Motor neuron (in vitro differentiated cells): ENCODE results near the gene PCDHGA11. TPM values are rescaled to one million over a fixed set of nuclear protein-coding genes. Genes with fewer than 3 reads are reported as not detected.
"Not testable (repeated sequence)": the region's sequence is repeated elsewhere in the genome, so short reads cannot be mapped to it uniquely, and the experiment has no call there.

Experiments used
- ATAC-seq, 8 experiments: fragments of 200-7000 bp; cut with Tn5 transposase; replicated peaks in 6 of 8; 2 replicates each; pipeline ENCODE4 v1.8.0; 2021; ENCODE audit warnings: mild to moderate bottlenecking in 8 of 8, moderate library complexity in 8 of 8
- H3K27ac ChIP-seq, 2 donors: fragments of 250-450 bp; sonication (Bioruptor Pico); 2 replicates each; pipeline ENCODE4 v1.9.0; 2021; ENCODE audit warnings: antibody characterized with exemption in 2 of 2, mild to moderate bottlenecking in 2 of 2, moderate library complexity in 1 of 2
- H3K4me1 ChIP-seq, 2 donors: fragments of 250-450 bp; sonication (Bioruptor Pico); replicated peaks in 1 of 2; 2 replicates each; pipeline ENCODE4 v1.6.1; 2021; ENCODE audit warnings: antibody characterized with exemption in 2 of 2, mild to moderate bottlenecking in 2 of 2, moderate library complexity in 1 of 2
- H3K4me3 ChIP-seq, 5 donors: fragments of 250-450 bp; sonication (Bioruptor Pico); 2 replicates each; pipeline ENCODE4 v1.9.0; 2021; ENCODE audit warnings: antibody characterized with exemption in 5 of 5, mild to moderate bottlenecking in 5 of 5, moderate library complexity in 4 of 5
- WGBS, 10 experiments: fragments of 450-650 bp; shearing (Covaris generic); methylation state at CpG; one replicate each; pipeline ENCODE4 v1.0.0; 2022; 5-methylcytosine and 5-hydroxymethylcytosine counted together
- in situ Hi-C, 9 experiments: fragments of 400-800 bp; cut with MboI; loops; one replicate each; pipeline ENCODE4 v1.15.0; 2021; ENCODE audit warnings: low sequenced_read_pairs in 9 of 9, low pct_unique_long_range_greater_than_20kb in 2 of 9; ENCODE audit not compliant: unreplicated experiment in 9 of 9
- total RNA-seq, 8 experiments: library from RNA; unstranded; fragments of 300-600 nt; gene quantifications; 2 replicates each; pipeline versions ENCODE4 v1.2.3 to v1.2.4, GENCODE V29; 2022

The PCDHGA11 gene
- 1 to 10 TPM; 1.3 to 8.8 (median 3.8) TPM for total RNA-seq

DNA sequence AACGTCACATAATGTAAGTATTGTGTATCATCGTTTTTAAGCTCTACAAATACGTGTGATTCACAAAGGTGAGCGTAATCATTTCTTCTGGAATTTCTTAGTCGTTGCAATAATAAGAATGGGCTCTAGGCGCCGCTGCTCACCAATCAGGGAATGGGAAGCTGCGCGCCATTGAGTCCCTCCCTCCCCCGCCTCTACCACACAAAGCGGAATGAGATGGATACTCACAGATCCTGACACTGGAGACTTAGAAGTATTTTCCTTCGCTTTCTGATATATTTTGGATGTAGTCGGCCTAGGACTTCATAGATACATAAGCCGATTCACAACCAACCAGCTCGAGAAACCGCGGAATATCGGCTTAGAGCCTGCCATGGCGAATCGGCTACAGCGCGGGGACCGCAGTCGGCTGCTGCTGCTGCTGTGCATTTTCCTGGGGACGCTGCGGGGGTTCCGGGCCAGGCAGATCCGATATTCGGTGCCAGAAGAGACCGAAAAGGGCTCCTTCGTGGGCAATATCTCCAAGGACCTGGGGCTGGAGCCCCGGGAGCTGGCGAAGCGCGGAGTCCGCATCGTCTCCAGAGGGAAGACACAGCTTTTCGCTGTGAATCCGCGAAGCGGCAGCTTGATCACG, at the start of gene PCDHGA11:
TSS of gene PCDHGA11 (plus strand) at position 197 of the 634 bp plus-strand sequence. CDS start at position 374, 177 bp downstream.
- 0 to 95% (median 55%) methylated on average over 1 to 38 of the region's 42 CpGs for WGBS, 10 experiments
- ATAC-seq, result peak in 2 of 8 experiments; percentile 31 to 68

DNA sequence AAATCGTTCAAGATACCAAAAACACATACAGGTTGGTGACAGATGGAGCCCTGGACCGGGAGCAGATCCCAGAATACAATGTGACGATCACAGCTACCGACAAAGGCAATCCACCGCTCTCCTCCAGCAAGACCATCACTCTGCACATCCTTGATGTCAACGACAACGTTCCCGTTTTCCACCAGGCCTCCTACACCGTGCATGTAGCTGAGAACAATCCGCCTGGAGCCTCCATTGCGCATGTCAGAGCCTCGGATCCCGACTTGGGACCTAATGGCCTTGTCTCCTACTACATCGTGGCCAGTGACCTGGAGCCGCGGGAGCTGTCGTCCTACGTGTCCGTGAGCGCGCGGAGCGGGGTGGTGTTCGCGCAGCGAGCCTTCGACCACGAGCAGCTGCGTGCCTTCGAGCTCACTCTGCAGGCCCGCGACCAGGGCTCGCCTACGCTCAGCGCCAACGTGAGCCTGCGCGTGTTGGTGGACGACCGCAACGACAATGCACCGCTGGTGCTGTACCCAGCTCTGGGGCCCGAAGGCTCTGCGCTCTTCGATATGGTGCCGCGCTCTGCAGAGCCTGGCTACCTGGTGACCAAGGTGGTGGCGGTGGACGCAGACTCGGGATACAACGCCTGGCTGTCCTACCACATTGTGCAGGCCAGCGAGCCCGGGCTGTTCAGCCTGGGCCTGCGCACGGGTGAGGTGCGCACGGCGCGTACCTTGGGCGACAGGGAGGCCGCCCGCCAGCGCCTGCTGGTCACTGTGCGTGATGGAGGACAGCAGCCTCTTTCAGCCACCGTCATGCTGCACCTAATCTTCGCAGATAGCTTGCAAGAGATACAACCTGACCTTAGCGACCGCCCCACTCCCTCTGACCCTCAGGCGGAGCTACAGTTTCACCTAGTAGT, 49.0 kb upstream of the PCDHGA11 start:
- WGBS, 10 experiments, result 27 to 100% (median 86%) methylated on average over 3 to 24 of the region's 69 CpGs; no CpG with 5 or more reads in 2 of the 10 experiments
- H3K4me3 ChIP-seq, result no peak overlapping the region
- ATAC-seq, result no peak
- no peaks in the 10 kb centered on the region for H3K4me1 ChIP-seq
- H3K27ac ChIP-seq, result no peak overlapping the region
- in situ Hi-C loops, result no loop called here

More for the DNA sequence above, at the start of gene PCDHGA11:
- no peak within 1 kb of the TSS for H3K4me3 ChIP-seq
- no peaks in the 10 kb centered on the region for H3K4me1 ChIP-seq
- in situ Hi-C loops, result loop anchor here in 5 of 9 experiments (25.0 kb wide), 2 partner anchors 116 to 141 kb away; no protein-coding TSS in a partner anchor
- H3K27ac ChIP-seq, result no peak within 1 kb of the TSS

DNA sequence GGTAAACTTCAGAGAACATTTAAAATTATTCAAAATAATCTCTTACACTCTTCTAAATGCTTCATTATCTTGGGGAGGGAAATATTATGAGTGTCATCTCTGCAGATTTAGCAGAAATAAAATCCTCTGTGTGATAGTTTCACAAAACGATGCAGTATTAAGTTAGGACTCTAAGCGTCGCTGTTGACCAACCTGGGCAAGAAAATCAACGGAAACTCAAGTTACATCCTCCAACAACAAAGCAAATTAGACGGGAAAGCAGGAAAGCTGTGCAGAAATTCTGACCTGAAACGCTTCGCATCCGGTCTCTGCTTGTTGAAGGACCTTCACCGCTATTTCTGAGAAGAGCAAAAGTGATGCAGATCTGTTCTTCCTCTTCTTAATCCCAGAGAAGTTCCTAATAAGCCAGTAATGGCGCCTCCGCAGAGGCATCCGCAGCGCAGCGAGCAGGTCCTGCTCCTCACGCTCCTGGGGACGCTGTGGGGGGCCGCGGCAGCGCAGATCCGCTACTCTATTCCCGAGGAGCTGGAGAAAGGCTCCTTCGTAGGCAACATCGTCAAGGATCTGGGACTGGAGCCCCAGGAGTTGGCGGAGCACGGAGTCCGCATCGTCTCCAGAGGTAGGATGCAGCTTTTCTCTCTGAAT, 47.1 kb upstream of the PCDHGA11 start, which contains the start of gene PCDHGA6:
TSS of gene PCDHGA6 (plus strand) at position 219 of the 645 bp plus-strand sequence. CDS start at position 412, 193 bp downstream.
- Histone ChIP-seq H3K4me1 (no peaks in the 10 kb centered on the region), H3K27ac (no peak within 1 kb of the TSS), H3K4me3 (no peak within 1 kb of the TSS)
- in situ Hi-C loops, result no loop called here
- WGBS, 10 experiments, result 0 to 97% (median 86%) methylated on average over 1 to 25 of the region's 27 CpGs; no CpG with 5 or more reads in 1 of the 10 experiments
- ATAC-seq, result peak in 1 of 8 experiments; percentile 46

DNA sequence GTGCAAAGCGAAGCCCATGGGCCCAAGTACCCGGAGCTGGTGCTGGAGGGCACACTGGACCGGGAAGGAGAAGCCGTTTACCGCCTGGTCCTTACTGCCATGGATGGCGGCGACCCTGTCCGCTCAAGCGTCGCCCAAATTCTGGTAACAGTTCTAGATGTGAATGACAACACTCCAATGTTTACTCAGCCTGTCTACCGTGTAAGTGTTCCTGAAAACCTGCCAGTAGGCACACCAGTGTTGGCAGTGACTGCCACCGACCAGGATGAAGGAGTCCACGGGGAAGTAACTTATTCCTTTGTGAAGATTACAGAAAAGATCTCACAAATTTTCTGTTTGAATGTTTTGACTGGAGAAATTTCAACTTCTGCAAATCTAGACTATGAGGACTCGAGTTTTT, 46.2 kb upstream of the PCDHGA11 start:
- 0 to 95% (median 70%) methylated on average over 1 to 10 of the region's 14 CpGs; no CpG with 5 or more reads in 1 of the 10 experiments for WGBS, 10 experiments
- in situ Hi-C loops, result no loop called here
- H3K4me3 ChIP-seq, result no peak overlapping the region
- H3K4me1 ChIP-seq, result no peaks in the 10 kb centered on the region
- H3K27ac ChIP-seq, result no peak overlapping the region
- no peak for ATAC-seq

DNA sequence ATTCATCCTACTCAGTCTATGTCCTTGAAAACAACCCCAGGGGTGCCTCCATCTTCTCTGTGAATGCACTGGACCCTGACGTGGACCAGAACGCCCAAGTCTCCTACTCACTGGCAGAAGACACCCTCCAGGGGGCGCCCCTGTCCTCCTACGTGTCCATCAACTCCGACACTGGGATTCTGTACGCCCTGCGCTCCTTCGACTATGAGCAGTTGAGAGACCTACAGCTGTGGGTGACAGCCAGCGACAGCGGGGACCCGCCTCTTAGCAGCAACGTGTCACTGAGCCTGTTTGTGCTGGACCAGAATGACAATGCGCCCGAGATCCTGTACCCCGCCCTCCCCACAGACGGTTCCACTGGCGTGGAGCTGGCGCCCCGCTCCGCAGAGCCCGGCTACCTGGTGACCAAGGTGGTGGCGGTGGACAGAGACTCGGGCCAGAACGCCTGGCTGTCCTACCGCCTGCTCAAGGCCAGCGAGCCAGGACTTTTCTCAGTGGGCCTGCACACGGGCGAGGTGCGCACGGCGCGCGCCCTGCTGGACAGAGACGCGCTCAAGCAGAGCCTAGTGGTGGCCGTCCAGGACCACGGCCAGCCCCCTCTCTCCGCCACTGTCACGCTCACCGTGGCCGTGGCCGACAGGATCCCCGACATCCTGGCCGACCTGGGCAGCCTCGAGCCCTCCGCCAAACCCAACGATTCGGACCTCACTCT, 45.3 kb upstream of the PCDHGA11 start:
- ATAC-seq, result not testable (repeated sequence)

DNA sequence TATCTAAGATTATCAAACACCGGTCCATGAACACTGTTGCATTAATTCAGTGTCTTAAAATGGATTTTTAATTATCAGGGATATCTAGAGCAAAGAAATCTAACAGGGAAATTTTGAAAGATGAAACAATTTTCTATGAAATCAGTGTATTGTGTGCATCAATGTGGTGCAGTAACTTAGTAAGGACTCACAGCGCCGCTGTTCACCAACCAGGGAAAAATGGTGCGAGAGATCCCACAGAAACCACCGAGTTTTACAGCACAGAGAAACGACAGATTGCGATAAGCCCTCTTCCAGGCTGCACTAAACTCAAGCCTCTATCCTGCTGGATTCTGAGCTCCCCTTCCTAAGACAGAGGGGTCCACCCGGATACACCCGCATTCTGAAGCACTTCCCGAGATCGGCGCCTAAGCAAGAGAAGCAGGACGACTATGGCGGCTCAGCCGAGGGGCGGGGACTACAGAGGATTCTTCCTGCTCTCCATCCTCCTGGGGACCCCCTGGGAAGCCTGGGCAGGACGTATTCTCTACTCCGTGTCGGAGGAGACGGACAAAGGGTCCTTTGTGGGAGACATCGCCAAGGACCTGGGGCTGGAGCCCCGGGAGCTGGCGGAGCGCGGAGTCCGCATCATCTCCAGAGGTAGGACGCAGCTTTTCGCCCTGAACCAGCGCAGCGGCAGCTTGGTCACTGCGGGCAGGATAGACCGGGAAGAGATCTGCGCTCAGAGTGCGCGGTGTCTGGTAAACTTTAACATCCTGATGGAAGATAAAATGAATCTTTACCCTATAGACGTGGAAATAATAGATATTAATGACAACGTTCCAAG, 38.2 kb upstream of the PCDHGA11 start, which contains the start of gene PCDHGA7:
TSS of gene PCDHGA7 (plus strand) at position 274 of the 826 bp plus-strand sequence. CDS start at position 432, 158 bp downstream.
- no peaks in the 10 kb centered on the region for H3K4me1 ChIP-seq
- WGBS, 10 experiments, result 24 to 94% (median 72%) methylated on average over 1 to 17 of the region's 37 CpGs
- no peak within 1 kb of the TSS for H3K4me3 ChIP-seq
- in situ Hi-C loops, result no loop called here
- H3K27ac ChIP-seq, result no peak within 1 kb of the TSS
- peak in 2 of 8 experiments; percentile 47 to 64 for ATAC-seq

More for the DNA sequence above, 45.3 kb upstream of the PCDHGA11 start:
- in situ Hi-C loops, H3K4me1 ChIP-seq, H3K27ac ChIP-seq, H3K4me3 ChIP-seq: not testable (repeated sequence)
- WGBS, 10 experiments, result 0 to 91% (median 50%) methylated on average over 1 to 7 of the region's 48 CpGs; no CpG with 5 or more reads in 6 of the 10 experiments

- in situ Hi-C loops, result no loop called here
- Histone ChIP-seq H3K4me3 (no peak overlapping the region), H3K4me1 (no peaks in the 10 kb centered on the region), H3K27ac (no peak overlapping the region)
- ATAC-seq, result no peak
- 34 to 95% (median 80%) methylated on average over 1 to 16 of the region's 21 CpGs; no CpG with 5 or more reads in 3 of the 10 experiments for WGBS, 10 experiments
Observed at GRCh38 chr5:141383345-141383744, 37.5 kb upstream of the PCDHGA11 start.

GRCh38 chr5:141384471-141385267, 36.2 kb upstream of the PCDHGA11 start:
- Histone ChIP-seq H3K4me1 (no peaks in the 10 kb centered on the region), H3K4me3 (no peak overlapping the region), H3K27ac (no peak overlapping the region)
- 5 to 97% (median 86%) methylated on average over 3 to 23 of the region's 43 CpGs; no CpG with 5 or more reads in 4 of the 10 experiments for WGBS, 10 experiments
- ATAC-seq, result no peak
- in situ Hi-C loops, result no loop called here

DNA sequence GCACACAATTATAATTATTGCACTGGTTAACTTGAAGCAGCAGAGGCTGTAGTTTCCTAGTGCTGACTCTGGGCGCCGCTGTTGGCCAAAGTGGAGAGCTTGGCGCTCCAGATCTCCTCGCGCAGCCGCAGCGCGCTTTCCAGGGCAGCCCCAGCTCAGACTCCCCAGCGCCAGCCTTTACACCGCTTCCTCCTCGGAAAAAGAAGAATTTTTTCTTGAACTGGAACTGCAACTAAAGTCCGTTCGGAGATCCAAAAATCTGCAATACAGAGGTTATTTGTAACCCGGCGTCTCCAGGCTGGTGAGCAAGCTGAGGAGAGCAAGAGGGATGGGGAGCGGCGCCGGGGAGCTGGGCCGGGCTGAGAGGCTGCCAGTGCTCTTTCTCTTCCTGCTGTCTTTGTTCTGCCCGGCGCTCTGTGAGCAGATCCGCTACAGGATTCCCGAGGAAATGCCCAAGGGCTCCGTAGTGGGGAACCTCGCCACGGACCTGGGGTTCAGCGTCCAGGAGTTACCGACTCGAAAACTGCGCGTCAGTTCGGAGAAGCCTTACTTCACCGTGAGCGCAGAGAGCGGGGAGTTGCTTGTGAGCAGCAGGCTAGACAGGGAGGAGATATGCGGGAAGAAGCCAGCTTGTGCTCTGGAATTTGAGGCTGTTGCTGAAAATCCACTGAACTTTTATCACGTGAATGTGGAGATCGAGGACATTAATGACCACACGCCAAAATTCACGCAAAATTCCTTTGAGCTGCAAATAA, 33.1 kb upstream of the PCDHGA11 start, which contains the start of gene PCDHGB4:
TSS of gene PCDHGB4 (plus strand) at position 142 of the 755 bp plus-strand sequence. CDS start at position 329, 187 bp downstream.
- H3K4me3 ChIP-seq, result peak within 1 kb of the TSS in 1 of 5 donors; percentile 46
- WGBS, 10 experiments, result 0 to 82% (median 48%) methylated on average over 2 to 12 of the region's 40 CpGs; no CpG with 5 or more reads in 4 of the 10 experiments
- in situ Hi-C loops, H3K4me1 ChIP-seq, H3K27ac ChIP-seq: not testable (repeated sequence)
- peak in 5 of 8 experiments; percentile 60 to 99 (median 74) for ATAC-seq

GRCh38 chr5:141388661-141389060, 32.2 kb upstream of the PCDHGA11 start:
- WGBS, 10 experiments, result 27 to 100% (median 84%) methylated on average over 3 to 9 of the region's 10 CpGs
- Histone ChIP-seq H3K4me1 (no peaks in the 10 kb centered on the region), H3K27ac (no peak overlapping the region), H3K4me3 (peak overlapping the region in 1 of 5 donors; percentile 24)
- in situ Hi-C loops, result no loop called here
- no peak for ATAC-seq
